GM19193 (cell line): ENCODE results near the gene NACA.
A peak's percentile ranks its signal among the peaks of the same experiment; 100 is the strongest.

Source experiments
- POLR2A ChIP-seq: IDR thresholded peaks from 4 replicates; pipeline ENCODE4 v1.6.1; 2011; ENCODE audit not compliant: insufficient read depth, insufficient read length; ENCODE audit errors: extremely low read depth

The NACA gene

DNA sequence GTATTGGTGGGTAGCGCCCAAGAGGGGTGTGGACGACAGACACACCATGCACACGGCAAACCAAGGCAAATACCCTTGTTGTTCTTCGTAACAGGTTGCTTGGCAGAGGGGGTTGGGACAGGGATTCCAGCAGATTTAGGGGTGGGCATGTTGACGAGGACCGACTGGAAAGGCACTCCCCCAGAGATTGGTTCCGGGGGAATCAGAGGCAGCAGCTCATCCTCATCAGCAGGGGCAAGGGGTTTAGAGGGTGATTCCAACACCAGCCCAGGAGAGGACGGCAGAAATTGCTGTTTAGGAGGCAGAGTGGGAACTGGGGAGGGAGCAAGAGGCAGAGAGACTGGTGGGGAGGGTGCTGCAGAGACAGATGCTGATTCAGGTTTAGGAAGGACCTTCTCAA is 9.3 kb downstream of the NACA start:
- peak; percentile 24 for TF ChIP-seq POLR2A

- TF ChIP-seq POLR2A = no peak
These were observed 10.6 kb downstream of the NACA start for GRCh38 chr12:56714431-56714929.

DNA sequence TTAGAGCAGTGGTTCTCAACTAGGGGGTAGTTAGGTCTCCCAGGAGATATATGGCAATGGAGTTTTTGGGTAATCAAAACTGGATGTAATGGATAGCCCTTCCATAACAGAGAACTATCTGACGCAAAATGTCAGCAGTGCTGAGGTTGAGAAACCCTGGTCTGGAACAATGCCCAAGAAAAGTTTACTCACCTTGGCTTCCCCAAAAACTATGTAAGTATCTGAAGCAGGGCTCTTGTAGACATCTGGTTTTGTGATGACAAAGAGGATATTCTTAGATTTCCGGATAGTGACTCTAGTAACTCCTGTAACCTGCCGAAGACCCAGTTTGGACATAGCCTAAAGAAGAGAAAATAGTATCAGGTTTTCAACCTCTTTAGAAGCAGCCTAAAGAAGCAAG is 11.8 kb downstream of the NACA start:
- no peak for TF ChIP-seq POLR2A

DNA sequence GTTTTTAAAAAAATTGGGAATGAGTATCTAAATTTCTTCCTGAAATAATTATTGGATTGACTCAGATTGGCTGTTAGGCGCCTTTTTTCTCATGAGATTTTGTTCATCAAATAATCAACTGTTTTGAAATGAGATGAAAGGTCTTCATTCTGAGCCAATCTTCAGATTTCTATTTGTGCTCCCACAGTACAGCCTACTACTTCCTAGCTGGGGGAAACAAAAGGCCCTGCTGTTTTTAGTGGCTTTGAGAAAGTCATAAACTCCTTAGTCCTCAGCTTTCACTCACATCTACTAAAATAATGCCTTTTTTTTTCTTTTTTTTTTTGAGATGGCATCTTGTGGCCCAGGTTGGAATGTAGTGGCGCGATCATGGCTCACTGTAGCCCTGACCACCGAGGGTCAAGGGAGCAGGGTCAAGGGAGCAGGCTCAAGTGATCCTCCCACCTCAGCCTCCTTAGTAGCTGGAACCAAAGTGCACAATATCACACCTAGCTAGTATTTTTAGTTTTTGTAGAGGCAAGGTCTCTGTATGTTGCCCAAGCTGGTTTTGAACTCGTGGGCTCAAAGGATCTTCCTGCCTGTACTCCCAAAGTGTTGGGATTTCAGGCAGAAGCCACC is 15.2 kb downstream of the NACA start:
- TF ChIP-seq POLR2A = no peak

DNA sequence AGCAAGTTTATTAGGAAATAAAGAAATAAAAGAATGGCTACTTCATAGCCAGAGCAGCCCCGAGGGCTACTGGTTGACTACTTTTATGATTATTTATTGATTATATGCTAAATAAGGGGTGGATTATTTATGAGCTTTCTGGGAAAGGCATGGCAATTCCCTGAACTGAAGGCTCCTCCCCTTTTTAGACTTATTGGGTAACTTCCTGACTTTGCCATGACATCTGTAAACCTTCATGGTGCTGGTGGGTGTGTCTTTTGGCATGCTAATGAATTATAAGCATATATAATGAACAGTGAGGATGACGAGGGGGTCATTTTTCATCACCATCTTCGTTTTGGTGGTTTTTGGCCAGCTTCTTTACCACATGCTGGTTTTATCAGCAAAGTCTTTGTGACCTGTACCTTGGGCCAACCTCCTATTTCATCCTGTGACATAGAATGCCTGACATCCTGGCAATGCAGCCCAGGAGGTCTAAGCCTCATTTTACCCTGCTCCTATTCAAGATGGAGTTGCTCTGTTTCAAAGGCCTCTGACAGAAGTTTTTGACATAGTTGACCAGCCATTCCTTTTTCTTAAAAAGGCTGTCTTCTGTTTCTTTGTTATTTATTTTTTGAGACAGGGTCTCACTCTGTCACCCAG is 26.0 kb downstream of the NACA start:
- TF ChIP-seq POLR2A = no peak

- TF ChIP-seq POLR2A = no peak
These were observed 29.6 kb downstream of the NACA start for GRCh38 chr12:56695327-56696101.

- no peak for TF ChIP-seq POLR2A
These were observed 30.9 kb downstream of the NACA start for GRCh38 chr12:56694161-56694560.

DNA sequence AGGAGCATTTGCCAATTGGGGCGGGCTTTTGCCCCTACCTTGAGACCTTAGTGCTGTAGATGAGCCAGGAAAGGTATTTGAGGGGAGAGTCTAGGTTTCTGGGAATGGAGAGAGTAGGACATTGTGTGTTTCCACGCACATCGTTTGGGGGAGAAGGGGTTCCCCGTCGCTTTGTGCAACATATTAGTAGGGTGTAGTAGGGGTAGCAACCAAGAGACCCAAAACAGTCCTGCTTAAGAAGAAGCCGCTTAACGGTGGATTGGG is 36.3 kb downstream of the NACA start:
- no peak for TF ChIP-seq POLR2A

- peak; percentile 98 for TF ChIP-seq POLR2A
These were observed 36.8 kb downstream of the NACA start, which contains the start of gene PTGES3 for GRCh38 chr12:56688129-56688845. Gene PTGES3, minus strand, starts transcription at chr12:56688284. Its CDS starts 285 bp downstream, at chr12:56687999.

DNA sequence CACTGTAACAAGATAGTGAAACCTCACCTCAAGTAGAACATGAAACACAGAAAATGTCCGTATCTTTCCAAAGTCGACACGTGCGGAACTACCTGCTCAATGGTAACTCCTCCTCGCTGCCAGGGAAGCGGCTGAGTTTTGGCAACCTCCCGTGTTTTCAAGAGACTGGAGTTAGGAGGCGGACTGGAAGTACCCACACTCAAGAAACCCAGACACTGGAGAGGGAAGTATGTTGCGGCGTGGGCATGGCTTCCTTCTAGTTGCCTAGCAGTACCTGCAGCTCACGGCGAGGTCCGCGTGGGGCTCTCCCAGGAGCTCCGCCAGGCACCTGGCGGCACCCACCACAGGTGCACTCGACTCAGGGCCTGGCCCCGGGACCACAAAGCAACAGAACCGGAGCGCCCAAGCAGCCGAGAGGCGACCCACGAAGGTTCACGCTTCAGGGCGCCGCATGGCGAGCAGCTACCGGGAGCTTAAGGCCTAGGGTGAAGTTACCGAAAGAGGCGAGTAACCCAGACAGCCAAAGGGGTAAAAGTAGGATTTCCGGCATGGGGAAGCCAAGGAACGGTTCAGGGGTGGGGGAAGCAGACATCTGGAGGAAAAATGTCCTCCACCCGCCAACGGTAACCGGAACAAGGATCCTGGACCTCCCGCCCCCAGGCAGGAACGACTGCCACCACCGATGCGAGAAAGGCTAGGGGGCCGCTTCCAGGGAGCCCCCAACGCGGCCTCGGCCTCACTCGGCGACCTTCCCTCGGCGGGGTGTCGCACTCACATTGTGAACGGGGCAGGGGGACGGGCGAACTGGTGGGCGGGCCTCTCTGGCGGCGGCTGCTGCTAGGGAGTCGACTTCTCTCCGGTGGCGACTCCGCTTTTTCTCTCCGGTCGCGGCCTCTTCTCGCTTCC is 37.6 kb downstream of the NACA start:
- peak; percentile 63 for TF ChIP-seq POLR2A

DNA sequence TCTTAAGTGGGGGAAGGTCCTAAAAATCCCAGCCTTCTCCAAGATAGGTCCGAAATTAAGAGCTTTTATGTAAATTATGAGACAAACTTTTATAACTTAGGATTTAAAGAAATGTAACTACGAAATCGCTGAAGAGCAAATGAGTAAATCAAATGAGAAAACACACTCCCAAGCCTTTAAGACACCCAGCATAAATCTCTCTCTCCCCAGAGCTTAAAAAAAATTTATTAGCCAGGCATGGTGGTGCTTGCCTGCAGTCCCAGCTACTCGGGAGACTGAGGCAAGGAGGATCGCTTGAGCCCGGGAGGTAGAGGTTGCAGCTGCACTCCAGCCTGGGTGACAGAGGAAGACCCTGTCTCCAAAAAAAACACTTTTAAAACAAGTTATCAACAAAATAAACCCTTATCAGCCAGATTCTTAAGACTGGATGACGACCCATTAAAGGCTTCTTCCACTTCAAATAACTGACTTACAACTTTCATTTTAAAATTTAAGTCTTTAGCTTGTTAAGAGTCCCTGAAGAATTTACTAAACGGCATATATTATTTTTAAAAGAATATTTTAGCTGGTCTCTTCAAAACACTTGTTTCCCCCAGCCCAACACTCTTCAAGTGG is 40.2 kb downstream of the NACA start:
- TF ChIP-seq POLR2A = no peak

GRCh38 chr12:56682323-56682722 is 42.8 kb downstream of the NACA start:
- TF ChIP-seq POLR2A = no peak

DNA sequence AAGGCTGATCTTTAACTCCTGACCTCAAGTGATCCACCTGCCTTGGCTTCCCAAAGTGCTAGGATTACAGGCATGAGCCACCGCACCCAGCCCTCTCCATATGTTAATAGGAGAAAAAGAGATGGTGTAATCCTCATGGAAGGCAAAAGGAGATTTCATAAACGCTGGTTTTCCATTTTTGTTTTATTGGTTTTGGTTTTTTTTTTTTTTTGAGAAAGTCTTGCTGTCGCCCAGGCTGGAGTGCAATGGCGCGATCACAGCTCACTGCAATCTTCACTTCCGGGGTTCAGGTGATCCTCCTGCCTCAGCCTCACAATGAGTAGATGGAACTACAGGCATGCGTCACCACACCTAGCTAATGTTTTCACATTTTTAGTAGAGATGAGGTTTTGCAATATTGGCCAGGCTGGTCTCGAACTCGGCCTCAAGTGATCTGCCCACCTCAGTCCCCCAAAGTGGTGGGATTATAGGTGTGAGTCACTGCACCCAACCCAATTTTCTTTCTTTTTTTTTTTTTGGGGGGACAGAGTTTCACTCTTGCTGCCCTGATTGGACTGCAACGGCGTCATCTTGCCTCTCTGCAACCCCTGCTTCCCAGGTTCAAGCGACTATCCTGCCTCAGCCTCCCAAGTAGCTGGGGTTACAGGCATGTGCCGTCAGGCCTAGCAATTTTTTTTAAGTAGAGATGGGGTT is 45.1 kb downstream of the NACA start:
- TF ChIP-seq POLR2A = no peak

GRCh38 chr12:56678852-56679251 is 46.2 kb downstream of the NACA start:
- no peak for TF ChIP-seq POLR2A

DNA sequence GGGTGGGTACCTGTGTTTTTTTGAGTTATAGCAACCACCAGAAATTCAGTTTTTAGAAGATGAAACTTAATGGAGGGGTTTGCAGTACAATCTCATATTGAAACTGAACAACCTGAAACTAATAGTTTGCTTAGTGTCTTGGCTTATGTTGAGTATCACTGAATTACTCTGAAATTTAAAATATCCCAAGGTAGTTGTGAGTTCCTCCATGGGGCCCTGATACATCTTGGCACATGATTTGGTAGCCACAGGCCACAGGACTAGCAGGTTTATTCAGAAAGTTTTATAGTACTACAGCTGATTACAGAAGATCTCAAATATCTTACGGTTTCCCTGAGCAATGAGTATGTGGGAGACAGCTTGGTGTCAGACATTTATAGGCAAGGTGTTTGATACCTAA is 47.4 kb downstream of the NACA start:
- no peak for TF ChIP-seq POLR2A
